HepG2 (cell line): ENCODE results near the gene SKI. TPM values are rescaled to one million over a fixed set of nuclear protein-coding genes. Genes with fewer than 3 reads are reported as not detected.

Source experiments
- ATAC-seq: fragments of 200-7000 bp; cut with Tn5 transposase; 3 replicates; pipeline ENCODE4 v1.9.1; 2020; ENCODE audit warnings: mild to moderate bottlenecking, moderate library complexity
- BruUV-seq: library from RNA; stranded (reverse); fragments of 400-500 nt; replicated peaks from 2 replicates; lab custom pipeline; 2021; lab: Mats Ljungman, UMichigan
- CTCF ChIA-PET: fragments of 300-600 bp; formaldehyde crosslinking; extraction: SDS; loops from one replicate; lab custom pipeline; 2021; ENCODE audit warnings: low total read pairs, inconsistent platforms, low intra/inter-chr PET ratio; lab: Yijun Ruan, JAX
- POLR2A ChIA-PET: fragments of 350-600 bp; sonication (Branson Sonifier 250); formaldehyde crosslinking; loops from one replicate; lab custom pipeline; 2020; ENCODE audit warnings: antibody characterized with exemption, inconsistent platforms; lab: Yijun Ruan, JAX
- DNase-seq: peaks from one replicate; pipeline ENCODE4 v3.0.0-alpha.2; 2015; ENCODE audit warnings: low spot score
- FAIRE-seq: peaks from 3 replicates; lab custom pipeline; 2011; peaks lifted over from hg19 to GRCh38; lab: Jason Lieb, UNC
- H2AFZ ChIP-seq: one replicate; pipeline ENCODE4 v1.6.1; 2011; ENCODE audit warnings: low read length, inconsistent platforms
- H3K27ac ChIP-seq: fragments of 300-600 bp; 3 replicates; pipeline ENCODE4 v1.8.0; 2011; ENCODE audit warnings: mixed run types, mild to moderate bottlenecking, mixed read lengths, low read length, inconsistent platforms; ENCODE audit not compliant: insufficient read depth; ENCODE audit errors: extremely low read length
- H3K27me3 ChIP-seq, 2 experiments: fragments of 200-600 bp in 1 of 2; 2 replicates in 1 of 2; 3 replicates in 1 of 2; pipeline versions ENCODE4 v1.6.0 to v1.8.0; 2011; ENCODE audit warnings: low read length in 2 of 2, mild to moderate bottlenecking in 2 of 2, moderate library complexity in 2 of 2, inconsistent platforms in 1 of 2; ENCODE audit not compliant: insufficient read depth in 2 of 2, control insufficient read depth in 1 of 2
- H3K36me3 ChIP-seq, 2 experiments: fragments of 200-600 bp in 1 of 2; replicated peaks in 1 of 2; 2 replicates in 1 of 2; 3 replicates in 1 of 2; pipeline versions ENCODE4 v1.5.1 to v1.8.0; 2011; ENCODE audit warnings: low read length in 2 of 2, inconsistent platforms in 1 of 2; ENCODE audit not compliant: insufficient read depth in 2 of 2, control insufficient read depth in 1 of 2
- H3K4me1 ChIP-seq: 2 replicates; pipeline ENCODE4 v1.5.1; 2012; ENCODE audit warnings: low read length, inconsistent platforms; ENCODE audit not compliant: insufficient read depth
- H3K4me2 ChIP-seq: 2 replicates; pipeline ENCODE4 v1.6.0; 2011; ENCODE audit warnings: low read depth, low read length, inconsistent platforms
- H3K4me3 ChIP-seq, 3 experiments: fragments of 200-600 bp in 1 of 3; sonication (generic), shearing (Covaris generic) in 1 of 3; replicated peaks in 1 of 3; 2 replicates each; pipeline ENCODE4 v1.5.1; 2011 to 2016; ENCODE audit warnings: low read length in 3 of 3, inconsistent platforms in 2 of 3, low read depth in 2 of 3, mild to moderate bottlenecking in 2 of 3, control low read depth in 1 of 3, mixed read lengths in 1 of 3; ENCODE audit not compliant: insufficient read depth in 1 of 3
- H3K79me2 ChIP-seq: one replicate; pipeline ENCODE4 v1.6.1; 2011; ENCODE audit warnings: low read length, inconsistent platforms; ENCODE audit not compliant: insufficient read depth
- H3K9ac ChIP-seq: 2 replicates; pipeline ENCODE4 v1.6.0; 2011; ENCODE audit warnings: mild to moderate bottlenecking, low read depth, low read length, inconsistent platforms; ENCODE audit not compliant: insufficient read depth
- H3K9me3 ChIP-seq: 2 replicates; pipeline ENCODE4 v1.5.1; 2012; ENCODE audit warnings: mild to moderate bottlenecking, low read length
- H4K20me1 ChIP-seq: 2 replicates; pipeline ENCODE4 v1.6.0; 2011; ENCODE audit warnings: inconsistent platforms, mild to moderate bottlenecking, low read length, moderate library complexity; ENCODE audit not compliant: insufficient read depth
- GABPB1 ChIP-seq: IDR thresholded peaks from 2 replicates; pipeline ENCODE4 v1.6.1; 2016; ENCODE audit warnings: mild to moderate bottlenecking, missing genetic modification reagents, moderate library complexity, missing compliant biosample characterization
- IRF9 ChIP-seq: sonication (generic); formaldehyde crosslinking; IDR thresholded peaks from 2 replicates; pipeline ENCODE4 v1.8.0; 2022; ENCODE audit warnings: missing genetic modification reagents, mild to moderate bottlenecking, borderline replicate concordance
- NFIC ChIP-seq: IDR thresholded peaks from 2 replicates; pipeline ENCODE4 v1.6.1; 2012; ENCODE audit warnings: mild to moderate bottlenecking, low read length, inconsistent platforms
- RBFOX2 ChIP-seq: fragments of 200-400 bp; formaldehyde crosslinking; IDR thresholded peaks from 2 replicates; pipeline ENCODE4 v1.6.1; 2017; ENCODE audit warnings: low read depth, mild to moderate bottlenecking, low read length
- SP1 ChIP-seq, 2 experiments: fragments of 450-650 bp in 1 of 2; sonication (generic) in 1 of 2; formaldehyde crosslinking in 1 of 2; IDR thresholded peaks; 2 replicates each; pipeline versions ENCODE4 v1.4.0 to v1.6.1; 2016 to 2020; ENCODE audit warnings: missing genetic modification reagents in 1 of 2
- THAP11 ChIP-seq: IDR thresholded peaks from 2 replicates; pipeline ENCODE4 v1.6.1; 2016; ENCODE audit warnings: missing biosample characterization, missing genetic modification reagents
- ZKSCAN1 ChIP-seq: fragments of 150-350 bp; IDR thresholded peaks from 2 replicates; pipeline ENCODE4 v1.6.1; 2014; ENCODE audit warnings: low read length
- ZNF564 ChIP-seq: sonication (generic); formaldehyde crosslinking; IDR thresholded peaks from 2 replicates; pipeline ENCODE4 v1.8.1; 2023; ENCODE audit warnings: mild to moderate bottlenecking, missing genetic modification reagents
- ZNF709 ChIP-seq: sonication (generic); formaldehyde crosslinking; IDR thresholded peaks from 2 replicates; pipeline ENCODE4 v1.5.0; 2020; ENCODE audit warnings: mild to moderate bottlenecking, missing genetic modification reagents
- ZNF891 ChIP-seq: sonication (generic); formaldehyde crosslinking; IDR thresholded peaks from 2 replicates; pipeline ENCODE4 v1.5.0; 2020; ENCODE audit warnings: mild to moderate bottlenecking, missing genetic modification reagents
- ZXDC ChIP-seq: sonication (generic); formaldehyde crosslinking; IDR thresholded peaks from 2 replicates; pipeline ENCODE4 v1.5.0; 2020; ENCODE audit warnings: mild to moderate bottlenecking, missing genetic modification reagents
- WGBS: methylation state at CpG from one replicate; pipeline ENCODE4 v1.1.6; 2017; ENCODE audit warnings: low lambda C conversion rate; 5-methylcytosine and 5-hydroxymethylcytosine counted together
- in situ Hi-C: cut with HindIII; loops from 2 replicates; pipeline ENCODE4 v1.10.0; 2017; ENCODE audit warnings: low pct_unique_long_range_greater_than_20kb; ENCODE audit not compliant: extremely low pct_ligation_motif_present
- intact Hi-C: fragments of 100-400 bp; cut with micrococcal nuclease; formaldehyde crosslinking; loops from one replicate; pipeline ENCODE4 v1.10.0; 2022; ENCODE audit not compliant: unreplicated experiment
- polyA plus RNA-seq, 8 experiments: library from polyadenylated mRNA; depleted of rRNA in 3 of 8; stranded (reverse) in 7 of 8; unstranded in 1 of 8; fragments of >200 nt; fragmentation: Illumina TruSeq in 4 of 8; extraction: Trizol in 4 of 8; gene quantifications; 2 replicates each; pipeline versions ENCODE4 v1.2.1 to v1.2.3, GENCODE V29; 2011 to 2016; ENCODE audit warnings: low read depth in 4 of 8, missing spikeins in 1 of 8, mixed read lengths in 1 of 8; ENCODE audit not compliant: insufficient read depth in 1 of 8
- total RNA-seq, 5 experiments: library from RNA; depleted of rRNA; stranded (reverse); fragments of >200 nt; fragmentation: Illumina TruSeq; extraction: Trizol; gene quantifications; 2 replicates each; pipeline ENCODE4 v1.2.3, GENCODE V29; 2016; ENCODE audit warnings: low read depth in 1 of 5
- TF ChIP-seq, protein P1 (sequence below): sonication (generic); formaldehyde crosslinking; IDR thresholded peaks from 2 replicates; pipeline ENCODE4 v1.5.1; 2020; ENCODE audit warnings: mild to moderate bottlenecking, moderate library complexity, missing genetic modification reagents
- TF ChIP-seq, protein P2 (sequence below): sonication (generic); formaldehyde crosslinking; IDR thresholded peaks from 2 replicates; pipeline ENCODE4 v1.5.1; 2020; ENCODE audit warnings: missing genetic modification reagents, mild to moderate bottlenecking, borderline replicate concordance

Gene SKI
- total and polyA plus RNA-seq, 2 of the 13 experiments (the other 11 are each of a cell fraction or from before 2014, with no cell fraction given), result 4.7 to 6.9 TPM

DNA sequence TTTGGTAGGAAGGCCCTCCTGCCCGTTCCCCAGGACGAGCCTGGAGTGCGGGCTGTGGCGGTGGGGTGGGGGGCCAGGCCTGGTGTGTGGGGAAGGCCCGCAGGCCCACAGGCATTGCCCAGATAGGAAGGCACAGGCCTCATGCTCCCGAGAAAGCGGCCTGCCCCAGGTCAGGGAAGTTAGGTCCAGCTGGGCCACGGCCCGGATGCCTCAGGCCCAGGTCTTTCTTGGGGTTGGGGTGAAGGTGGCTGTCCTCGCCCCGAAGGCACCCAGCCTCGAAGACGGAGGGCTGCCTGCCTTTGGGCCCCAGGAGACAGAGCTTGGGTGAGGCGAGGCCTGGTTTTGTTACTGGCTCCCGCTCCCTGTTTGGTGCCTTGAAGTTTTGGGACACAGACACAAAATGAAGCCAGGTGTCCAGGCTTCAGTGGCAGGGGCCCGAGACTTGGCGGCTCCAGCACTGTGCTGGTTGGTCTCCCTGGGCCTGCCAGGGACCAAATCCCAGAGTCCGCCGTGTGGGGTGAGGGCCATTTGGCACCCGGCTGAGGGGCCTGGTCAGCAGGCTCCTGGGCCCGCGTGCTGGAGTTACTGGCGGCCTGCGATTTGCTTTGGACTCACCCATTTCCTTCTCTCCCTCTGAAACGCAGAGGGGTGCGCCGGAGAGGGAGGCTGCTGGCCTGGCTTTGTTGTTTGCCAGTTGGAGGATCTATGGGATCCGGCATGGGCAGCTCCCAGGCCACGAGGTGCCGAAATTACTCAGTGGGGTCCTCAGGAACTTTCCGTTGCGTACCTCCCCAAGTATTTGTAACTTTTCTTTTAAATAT, 2.0 kb downstream of the SKI start (continued):
- TF ChIP-seq IRF9 (peak; percentile 19; the same call in 1 of the 2 replicates), GABPB1 (peak; percentile 9; the same call in 1 of the 2 replicates), ZXDC (no peak)

DNA sequence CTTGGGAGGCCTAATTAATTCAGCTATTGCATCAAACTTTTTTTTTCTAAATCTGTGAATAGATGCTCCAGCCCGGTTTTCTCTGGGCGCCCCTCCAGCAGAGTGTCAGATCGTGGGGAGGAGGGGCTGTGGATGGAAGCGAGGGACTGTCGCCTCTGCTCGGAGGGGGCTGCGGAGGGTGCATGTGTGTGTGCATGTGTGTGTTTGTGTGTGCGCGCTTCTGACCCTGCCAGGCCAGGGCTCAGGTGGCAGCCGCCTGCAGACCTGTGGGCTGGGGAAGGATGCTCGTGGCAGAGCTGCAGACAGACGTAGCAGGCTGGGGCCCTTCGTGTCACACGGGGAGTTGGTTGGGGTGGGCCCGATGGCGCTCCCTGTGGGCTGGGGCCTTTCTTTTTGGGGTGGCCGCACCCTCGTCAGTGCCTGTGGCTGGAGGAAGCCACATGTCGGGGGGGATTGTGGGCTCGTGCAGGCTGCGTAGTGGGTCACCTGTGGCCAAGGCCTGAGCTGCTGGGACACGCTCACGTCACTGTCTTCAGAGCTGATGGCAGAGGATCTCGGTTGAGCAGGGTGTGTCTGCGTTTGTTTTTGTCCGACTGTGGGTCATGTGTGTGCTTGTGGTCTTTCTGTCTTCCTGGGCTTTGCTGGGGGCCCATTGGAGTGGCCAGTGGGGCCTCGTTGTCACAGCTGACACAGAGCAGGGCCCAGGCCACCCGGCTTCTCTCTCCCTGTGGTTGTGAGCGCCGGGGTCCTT, 2.8 kb downstream of the SKI start:
- H3K36me3 ChIP-seq, result 0 out of 5 replicates have a peak, but pooled peaks cover 0 to 5% of the 10 kb centered on the region in 2 experiments
- intact Hi-C loops (loop anchor here (5.0 kb wide), 1 partner anchor 34 kb away; no protein-coding TSS in a partner anchor), in situ Hi-C loops (loop anchor here (5.0 kb wide), 1 partner anchor 34 kb away; no protein-coding TSS in a partner anchor)
- FAIRE-seq (no peak), ATAC-seq (peak; percentile 1), DNase-seq (no peak)
- peaks cover 67% of the 10 kb centered on the region for H4K20me1 ChIP-seq
- peak overlapping the region; percentile 81 for H3K27ac ChIP-seq
- 2% methylated on average over 11 of the region's 30 CpGs for WGBS
- H3K79me2 ChIP-seq, result peaks cover 67% of the 10 kb centered on the region
- peak overlapping the region; percentile 74 to 96 (median 95) for H3K4me3 ChIP-seq
- ChIA-PET CTCF (no interaction called here), POLR2A (interaction anchor here (1.0 to 9.9 kb wide), 8 partner anchors 11 to 1226 kb away, joined by 3 to 178 read pairs (median 9); partner anchors contain the start of gene FAAP20)
- BruUV-seq, result no TSS peak
- H3K9ac ChIP-seq, result peak overlapping the region; percentile 85
- no peaks in the 10 kb centered on the region; a peak in 1 of 5 replicates for H3K27me3 ChIP-seq
- peaks cover 44% of the 10 kb centered on the region for H3K4me1 ChIP-seq
- peak overlapping the region; percentile 95 for H3K4me2 ChIP-seq
- H3K9me3 ChIP-seq, result no peaks in the 10 kb centered on the region
- no peak overlapping the region for H2AFZ ChIP-seq
- no peak for TF ChIP-seq NFIC
- TF ChIP-seq THAP11, result no peak
- TF ChIP-seq SP1 (IDR thresholded peaks at IDR 0.05), result no peak
- peak; percentile 8; the same call in 1 of the 2 replicates for TF ChIP-seq SP1 (CRISPR knock-in tag; IDR thresholded peaks at IDR 0.05)
- TF ChIP-seq, protein P1, sequence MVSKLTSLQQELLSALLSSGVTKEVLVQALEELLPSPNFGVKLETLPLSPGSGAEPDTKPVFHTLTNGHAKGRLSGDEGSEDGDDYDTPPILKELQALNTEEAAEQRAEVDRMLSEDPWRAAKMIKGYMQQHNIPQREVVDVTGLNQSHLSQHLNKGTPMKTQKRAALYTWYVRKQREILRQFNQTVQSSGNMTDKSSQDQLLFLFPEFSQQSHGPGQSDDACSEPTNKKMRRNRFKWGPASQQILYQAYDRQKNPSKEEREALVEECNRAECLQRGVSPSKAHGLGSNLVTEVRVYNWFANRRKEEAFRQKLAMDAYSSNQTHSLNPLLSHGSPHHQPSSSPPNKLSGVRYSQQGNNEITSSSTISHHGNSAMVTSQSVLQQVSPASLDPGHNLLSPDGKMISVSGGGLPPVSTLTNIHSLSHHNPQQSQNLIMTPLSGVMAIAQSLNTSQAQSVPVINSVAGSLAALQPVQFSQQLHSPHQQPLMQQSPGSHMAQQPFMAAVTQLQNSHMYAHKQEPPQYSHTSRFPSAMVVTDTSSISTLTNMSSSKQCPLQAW (CRISPR knock-in tag), result no peak
- TF ChIP-seq ZNF891 (CRISPR knock-in tag), result no peak
- TF ChIP-seq, protein P2, sequence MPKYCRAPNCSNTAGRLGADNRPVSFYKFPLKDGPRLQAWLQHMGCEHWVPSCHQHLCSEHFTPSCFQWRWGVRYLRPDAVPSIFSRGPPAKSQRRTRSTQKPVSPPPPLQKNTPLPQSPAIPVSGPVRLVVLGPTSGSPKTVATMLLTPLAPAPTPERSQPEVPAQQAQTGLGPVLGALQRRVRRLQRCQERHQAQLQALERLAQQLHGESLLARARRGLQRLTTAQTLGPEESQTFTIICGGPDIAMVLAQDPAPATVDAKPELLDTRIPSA (CRISPR knock-in tag), result no peak
- peak; percentile 61 for TF ChIP-seq RBFOX2
- TF ChIP-seq ZKSCAN1, result no peak
- TF ChIP-seq ZNF564, result 0 out of 2 replicates have a peak, but pooled peaks have one; percentile 1
- 0 out of 2 replicates have a peak, but pooled peaks have one; percentile 32 for TF ChIP-seq ZNF709 (CRISPR knock-in tag)
